ENCODE data around the gene JAGN1.
"Not testable (repeated sequence)": the region's sequence is repeated elsewhere in the genome, so short reads cannot be mapped to it uniquely, and the experiment has no call there.

JAGN1 gene

DNA sequence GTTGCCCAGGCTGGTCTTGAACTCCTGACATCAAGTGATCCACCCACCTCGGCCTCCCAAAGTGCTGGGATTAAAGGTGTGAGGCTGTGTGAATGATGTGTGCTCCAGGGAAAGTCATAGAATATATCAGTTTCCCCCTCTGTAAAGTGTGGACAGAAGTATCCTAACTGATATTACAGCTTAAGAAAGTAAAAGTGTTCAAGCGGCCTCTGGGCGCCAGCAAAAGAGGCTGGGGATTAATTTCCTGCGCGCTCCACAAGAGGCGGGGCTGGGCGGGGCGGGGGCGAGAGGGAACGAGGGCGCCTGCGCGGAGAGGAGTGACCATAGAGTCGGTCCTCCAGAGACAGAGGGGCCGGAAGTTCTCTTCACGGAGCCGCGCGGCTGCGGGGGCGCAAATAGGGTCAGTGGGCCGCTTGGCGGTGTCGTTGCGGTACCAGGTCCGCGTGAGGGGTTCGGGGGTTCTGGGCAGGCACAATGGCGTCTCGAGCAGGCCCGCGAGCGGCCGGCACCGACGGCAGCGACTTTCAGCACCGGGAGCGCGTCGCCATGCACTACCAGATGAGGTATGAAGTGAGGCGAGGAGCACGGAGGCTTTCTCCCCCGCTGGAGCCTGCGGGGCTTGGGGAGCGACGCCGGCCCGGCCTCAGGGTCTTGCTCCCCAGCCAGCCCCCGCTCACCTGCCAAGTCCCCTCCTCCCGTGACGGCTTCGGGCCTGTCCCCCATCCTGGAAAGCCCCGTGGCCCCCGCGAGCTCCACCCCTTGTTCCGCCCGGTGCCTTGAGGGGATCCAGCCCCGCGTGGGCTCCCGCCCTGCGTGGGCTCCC lies at the start of gene JAGN1:
JAGN1 (plus strand) TSS at position 362 of the 823 bp plus-strand sequence; CDS start at position 475, 113 bp downstream.
- DNase-seq, result peak; percentile 80

DNA sequence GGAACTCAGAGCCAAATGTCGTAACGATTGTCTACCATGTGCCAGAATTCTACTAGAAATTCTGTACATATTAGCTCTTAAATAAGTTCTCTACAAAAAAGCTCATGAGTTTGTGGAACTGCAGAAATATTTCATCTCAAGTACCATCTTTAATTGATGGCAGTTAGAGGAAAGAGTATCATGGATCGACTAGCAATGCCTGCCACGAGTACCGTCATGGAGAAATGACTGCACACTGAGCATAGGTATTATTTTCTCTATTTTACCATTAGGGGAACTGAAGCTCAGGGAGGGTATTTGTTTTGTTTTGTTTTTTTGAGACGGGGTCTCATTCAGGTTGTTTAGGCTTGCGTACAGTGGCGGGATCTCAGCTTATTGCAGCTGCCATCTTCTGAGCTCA lies 49.4 kb upstream of the JAGN1 start:
- no peak for DNase-seq

DNA sequence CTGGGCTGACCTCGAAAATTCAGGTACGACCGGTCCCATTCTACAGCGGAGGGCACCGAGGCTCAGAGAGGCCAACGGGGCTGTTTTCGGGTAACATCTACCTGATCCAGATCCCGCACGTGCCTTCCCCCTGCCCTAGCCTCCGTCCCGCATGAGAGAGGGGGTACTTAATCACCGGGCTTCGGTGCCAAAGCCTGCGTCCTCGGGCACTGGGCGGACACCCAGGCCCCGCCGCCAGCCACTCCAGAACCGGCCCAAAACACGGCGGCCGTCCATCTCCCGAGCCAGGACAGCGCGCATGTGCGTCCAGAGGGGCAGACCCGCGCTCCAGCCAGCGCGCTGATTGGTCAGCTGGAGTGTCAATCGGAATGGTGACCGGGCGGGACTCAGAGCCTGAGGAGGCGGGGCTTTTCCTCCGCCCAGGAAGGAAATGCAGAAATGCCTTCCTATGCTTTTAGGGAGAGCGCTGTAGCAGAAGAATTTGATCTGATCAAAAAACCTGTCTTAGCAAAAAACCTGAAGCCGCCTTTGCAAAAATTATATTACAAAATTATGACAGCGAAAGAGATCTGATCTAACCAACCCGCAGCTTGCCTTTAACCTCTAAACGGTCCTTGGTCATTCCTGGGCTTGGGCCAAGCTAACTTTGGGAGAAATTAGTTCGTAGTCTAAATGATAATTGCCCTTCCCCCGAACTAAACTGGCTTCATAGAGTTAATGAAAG lies 46.5 kb upstream of the JAGN1 start, which contains the start of gene RPUSD3:
RPUSD3 (minus strand) TSS at position 294 of the 724 bp plus-strand sequence; CDS start at position 276, 18 bp downstream.
- DNase-seq, result peak; percentile 80

DNA sequence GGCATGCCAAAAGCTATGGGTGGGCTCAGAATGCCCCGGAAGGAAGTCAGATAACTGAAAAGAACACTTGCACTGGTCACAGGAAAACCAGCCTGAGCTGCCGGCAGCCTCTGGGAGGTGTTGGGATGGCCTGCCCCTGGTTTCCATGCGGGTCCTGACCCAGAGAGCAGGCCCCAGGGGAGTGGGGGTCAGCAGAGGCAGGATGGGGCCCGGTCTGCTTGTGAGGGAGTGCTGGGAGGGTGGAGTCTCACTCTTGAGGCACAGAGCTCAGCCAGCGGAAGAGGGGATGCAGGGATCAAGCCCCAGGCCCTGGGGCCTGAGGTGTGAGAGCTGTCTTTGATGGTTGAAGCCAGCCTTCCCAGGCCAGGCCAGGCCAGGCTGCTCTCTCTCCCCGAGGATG lies 44.2 kb upstream of the JAGN1 start:
- no peak for DNase-seq

DNA sequence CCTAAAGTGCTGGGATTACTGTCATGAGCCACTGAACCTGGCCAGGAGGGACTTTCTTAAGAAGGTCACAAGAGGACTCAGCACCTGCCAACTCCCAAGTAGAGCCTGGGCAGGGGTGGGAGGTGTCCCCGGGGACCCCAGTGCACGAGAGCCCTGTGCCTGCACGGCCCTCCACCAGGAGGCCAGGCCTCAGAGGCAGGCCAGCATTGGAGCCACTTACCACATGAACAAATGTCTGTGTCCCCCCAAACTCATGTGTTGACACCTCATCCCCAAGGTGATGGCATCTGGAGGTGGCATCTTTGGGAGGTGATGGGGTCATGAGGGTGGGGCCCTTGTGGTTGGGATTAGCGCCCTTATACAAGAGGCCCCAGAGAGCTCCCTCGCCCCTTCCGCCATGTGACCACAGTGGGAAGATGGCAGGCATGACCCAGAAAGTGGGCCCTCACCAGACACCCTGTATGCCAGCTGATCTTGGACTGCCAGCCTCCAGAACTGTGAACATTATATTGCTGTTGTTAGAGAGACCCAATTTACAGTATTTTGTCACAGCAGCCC lies 43.4 kb upstream of the JAGN1 start:
- no peak for DNase-seq

DNA sequence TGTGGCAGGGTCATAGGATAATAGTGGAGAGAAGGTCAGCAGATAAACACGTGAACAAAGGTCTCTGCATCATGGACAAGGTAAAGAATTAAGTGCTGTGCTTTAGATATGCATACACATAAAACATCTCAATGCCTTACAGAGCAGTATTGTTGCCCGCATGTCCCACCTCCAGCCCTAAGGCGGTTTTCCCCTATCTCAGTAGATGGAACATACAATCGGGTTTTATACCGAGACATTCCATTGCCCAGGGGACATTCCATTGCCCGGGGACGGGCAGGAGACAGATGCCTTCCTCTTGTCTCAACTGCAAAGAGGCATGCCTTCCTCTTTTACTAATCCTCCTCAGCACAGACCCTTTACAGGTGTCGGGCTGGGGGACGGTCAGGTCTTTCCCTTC lies 42.5 kb upstream of the JAGN1 start:
- DNase-seq, result not testable (repeated sequence)

DNA sequence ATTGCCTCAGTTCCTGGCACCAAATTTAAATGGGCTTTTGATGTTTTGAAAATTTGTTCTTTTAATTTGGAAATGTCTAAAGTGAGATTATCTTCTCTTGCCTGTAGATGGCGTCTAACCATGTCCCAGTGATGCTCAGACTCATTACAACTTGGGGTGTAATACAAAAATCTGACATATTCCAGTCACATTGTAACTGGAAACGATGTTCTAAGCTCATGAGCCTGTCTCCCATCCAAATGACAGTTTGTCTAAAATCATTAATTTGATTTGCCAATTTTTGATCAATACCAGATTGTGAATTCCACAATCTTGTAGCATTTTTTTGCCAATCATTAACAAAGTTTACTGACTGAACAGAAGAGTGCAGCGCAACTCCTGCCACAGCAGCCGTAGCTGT lies 41.5 kb upstream of the JAGN1 start:
- not testable (repeated sequence) for DNase-seq

DNA sequence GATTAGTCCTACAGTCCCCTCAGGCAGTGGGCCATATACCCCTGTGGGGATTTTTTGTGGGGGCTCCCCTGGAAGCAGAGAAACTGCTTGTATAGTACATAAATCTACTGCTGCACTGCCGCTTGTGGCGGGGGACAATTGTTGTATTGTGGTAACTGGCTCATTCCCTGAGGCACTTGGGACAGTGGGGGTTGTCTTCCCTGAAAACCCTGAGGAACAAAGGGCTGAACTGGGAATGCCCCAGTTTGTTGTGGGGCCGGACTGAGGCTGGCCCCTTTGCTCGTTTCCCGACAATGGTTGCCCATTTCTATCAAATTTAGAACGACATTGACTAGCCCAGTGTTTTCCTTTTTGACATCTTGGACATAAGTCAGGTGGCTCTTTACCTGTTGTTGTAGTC lies 39.0 kb upstream of the JAGN1 start:
- not testable (repeated sequence) for DNase-seq

DNA sequence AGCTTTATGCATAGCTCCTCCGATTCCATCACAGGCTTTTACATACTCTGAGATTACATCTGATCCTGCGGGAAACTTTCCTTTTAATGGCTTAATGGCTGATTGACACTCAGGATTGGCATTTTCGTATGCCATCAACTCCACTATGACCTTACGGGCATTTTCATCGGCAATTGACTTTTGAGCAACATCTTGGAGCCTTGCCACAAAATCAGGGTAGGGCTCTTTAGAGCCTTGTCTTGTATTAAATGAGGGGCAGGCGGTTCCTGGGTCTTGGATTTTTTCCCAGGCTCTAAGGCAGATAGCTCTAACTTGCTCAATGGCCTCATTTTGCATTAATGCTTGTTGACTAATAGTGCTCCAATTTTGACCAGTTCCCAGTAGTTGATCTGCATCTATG lies 38.5 kb upstream of the JAGN1 start:
- DNase-seq, result not testable (repeated sequence)

DNA sequence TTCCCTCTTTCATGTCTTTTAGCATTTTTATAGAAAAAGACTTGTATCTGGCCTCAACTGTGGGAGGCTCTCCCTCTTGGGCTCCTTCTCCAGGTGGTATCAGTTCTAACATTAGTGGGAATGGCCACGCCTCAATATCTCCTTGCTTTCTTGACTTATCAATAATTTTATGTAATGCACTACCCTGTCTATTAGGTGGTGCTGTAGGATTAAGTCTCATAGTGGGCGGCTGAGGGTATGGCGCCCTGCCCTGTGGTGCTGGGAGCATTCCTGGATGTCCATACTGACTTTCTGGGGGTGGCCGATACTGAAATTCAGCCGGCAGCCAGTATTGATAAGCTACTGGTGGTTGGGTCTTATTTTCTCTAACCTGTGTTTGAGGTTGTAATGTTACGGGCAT lies 37.9 kb upstream of the JAGN1 start:
- DNase-seq, result no peak

DNA sequence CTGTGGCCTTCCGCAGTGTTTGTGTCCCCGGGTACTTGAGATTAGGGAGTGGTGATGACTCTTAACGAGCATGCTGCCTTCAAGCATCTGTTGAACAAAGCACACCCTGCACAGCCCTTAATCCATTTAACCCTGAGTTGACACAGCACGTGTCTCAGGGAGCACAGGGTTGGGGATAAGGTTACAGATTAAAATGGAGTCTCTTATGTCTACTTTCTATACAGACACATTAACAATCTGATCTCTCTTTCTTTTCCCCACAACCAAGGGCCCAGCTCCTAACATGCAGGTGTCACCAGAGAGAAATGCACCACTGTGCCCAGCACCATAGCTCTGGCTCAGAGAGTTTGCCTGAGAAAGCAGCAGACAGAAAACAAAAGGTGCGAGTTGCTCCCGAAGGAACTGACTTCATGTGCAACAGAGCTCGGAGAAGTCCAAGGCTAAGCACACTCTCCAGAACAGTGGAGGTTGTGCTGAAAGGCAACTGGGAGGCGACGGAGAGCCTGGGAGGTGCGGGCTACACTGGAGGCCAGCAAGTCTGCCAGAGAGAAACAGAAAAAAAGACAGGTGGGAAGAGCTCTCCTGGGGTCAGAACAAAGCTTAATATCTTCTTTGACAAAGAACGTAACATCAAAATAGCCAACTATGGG lies 36.0 kb upstream of the JAGN1 start:
- not testable (repeated sequence) for DNase-seq

DNA sequence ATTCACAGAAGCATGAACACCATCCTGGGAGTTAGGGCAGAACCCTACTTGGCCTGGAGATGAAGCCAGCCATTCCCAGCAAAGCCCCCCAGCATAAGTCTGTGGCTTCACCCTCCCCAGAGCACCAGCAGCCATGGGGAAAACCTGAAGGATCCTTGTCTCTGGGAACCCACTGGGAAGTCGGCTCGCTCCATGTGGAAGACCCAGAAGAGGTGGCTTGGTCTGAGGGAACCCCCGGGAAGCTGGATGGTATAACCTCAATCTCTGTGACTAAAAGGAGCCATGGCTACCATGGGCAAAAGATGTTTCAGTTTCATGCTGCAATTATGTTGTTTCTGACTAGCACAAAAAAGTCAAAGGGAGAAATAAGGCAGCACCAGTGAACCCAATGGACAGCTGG lies 34.8 kb upstream of the JAGN1 start:
- no peak for DNase-seq

DNA sequence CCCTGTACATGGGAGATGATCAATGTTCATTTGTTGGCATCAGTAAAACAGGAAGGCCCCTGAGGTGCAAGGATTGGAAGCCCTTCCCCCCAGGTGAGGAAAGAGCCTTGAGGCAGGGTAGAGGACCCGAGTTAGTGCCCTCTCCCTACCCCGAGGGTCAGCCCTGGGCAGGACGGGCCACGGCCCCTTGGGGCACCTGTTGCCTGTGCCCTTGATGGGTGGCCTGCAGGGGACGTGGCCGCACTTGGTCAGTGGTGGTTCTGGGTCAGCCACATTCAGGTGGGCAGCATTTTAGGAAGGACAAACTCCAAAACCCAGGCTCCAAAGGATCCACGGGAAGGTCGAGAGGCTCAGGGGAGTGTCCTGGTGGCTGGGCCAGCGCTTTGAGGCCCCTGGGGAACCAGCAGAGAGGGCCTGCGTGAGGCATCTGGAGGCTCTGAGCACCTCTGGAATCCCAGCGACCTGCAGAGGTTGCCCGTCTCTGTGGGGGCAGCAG lies 30.8 kb upstream of the JAGN1 start:
- DNase-seq, result no peak

DNA sequence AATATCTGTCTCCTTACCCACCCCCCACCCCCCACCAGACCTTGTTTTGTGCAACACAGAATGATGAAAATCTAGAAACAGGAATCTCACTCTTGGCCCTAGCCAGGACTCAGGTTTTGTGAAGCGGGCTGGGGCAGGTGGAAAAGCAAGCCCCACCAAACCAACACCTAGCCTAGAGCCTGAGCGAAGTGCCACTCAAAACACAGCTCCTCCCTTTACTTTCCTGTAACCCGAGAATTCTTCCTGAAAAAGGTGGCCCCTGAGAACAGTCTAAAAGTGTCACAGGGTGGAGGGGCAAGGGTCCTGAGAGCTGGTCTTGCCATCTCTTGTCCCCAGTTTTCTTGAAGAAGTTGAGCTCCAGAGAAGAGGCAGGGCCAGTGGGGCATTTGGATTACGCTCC lies 29.2 kb upstream of the JAGN1 start:
- DNase-seq, result no peak

DNA sequence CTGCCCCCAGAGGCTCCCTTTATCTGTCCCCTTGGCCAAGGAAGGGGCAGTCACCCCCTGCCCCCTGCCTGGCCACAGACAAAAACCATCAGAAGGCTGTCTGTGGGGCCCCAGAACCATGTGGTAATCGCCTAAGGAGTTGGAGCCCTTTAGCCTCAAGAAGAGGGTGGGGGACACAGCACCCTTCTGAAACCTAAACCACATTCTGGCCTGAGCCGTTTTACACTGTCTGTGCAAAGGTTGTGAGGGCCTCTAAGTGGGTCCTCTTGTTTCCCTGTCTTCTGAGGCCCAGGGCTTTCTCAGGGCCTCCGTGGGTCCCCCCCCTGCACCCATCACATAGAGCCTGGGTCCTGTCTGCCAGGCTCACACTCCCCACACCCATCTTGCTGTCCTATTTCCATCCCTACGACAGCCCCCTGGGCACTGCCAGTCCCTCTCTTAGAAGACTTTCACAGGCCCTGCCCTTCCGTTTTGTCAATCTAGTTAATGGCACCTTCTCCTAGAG lies 28.7 kb upstream of the JAGN1 start:
- DNase-seq, result no peak

DNA sequence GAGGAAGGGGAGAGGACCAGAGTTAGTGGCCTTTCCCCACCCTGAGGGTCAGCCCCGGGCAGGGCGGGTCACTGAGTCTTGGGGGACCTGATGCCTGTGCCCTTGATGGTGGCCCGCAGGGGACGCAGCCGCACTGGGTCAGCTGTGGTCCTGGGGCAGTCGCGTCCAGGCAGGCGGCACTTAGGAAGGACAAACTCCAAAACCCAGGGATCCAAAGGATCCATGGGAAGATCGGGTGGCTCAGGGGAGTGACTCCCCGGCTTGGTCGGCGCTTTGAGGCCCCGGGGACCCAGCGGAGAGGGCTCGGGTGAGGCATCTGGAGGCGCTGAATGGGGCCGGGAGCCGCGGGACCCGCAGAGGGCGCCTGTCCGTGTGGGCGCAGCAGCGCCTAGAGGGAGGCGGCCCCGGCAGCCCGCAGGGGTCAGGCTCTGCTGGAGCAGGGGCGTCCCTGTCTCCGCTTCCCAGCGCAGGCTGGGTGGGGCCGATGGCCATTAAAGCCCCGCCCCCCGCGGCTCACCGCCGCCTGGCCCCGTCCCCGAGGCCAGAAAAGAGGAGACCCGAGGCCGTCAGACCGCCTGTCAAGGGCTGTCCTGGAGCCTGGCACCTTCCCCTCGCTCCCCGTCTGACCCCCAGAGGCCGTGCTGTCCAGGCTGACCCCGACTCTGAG lies 27.9 kb upstream of the JAGN1 start:
- DNase-seq, result no peak

DNA sequence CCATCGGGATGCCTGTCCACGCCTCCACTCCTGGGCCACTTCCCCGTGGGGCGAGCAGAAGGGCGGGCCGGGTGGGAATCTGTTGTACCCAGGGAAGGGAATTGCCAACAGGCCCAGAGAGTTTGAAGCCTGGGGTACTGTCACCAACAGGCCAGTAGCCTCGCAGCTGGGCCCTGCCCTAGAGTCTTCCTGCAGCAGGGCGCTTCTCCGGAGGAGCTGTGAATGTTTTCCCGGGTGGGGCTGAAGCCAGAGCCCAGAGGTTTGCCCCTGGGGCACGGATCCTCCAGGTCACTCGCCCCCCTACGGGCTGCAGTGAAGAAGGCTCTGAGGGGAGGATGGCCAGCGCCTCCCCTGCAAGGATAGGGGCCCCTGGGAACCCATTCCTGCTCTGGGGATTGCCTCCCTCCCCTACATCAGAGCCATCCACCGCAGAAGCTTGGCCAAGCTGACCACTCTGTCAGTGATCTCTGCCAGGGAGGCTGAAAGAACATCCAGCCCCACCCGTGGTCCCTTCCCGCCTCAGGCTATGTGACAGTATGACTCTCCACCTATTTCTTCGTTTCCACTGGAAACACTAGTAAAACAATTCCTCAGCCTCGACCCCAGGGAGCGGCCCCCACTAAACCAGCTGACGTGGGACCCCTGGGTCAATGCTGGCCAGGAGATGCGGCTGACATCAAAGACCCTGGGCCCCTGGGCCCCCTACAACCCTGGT lies 27.2 kb upstream of the JAGN1 start:
- no peak for DNase-seq

DNA sequence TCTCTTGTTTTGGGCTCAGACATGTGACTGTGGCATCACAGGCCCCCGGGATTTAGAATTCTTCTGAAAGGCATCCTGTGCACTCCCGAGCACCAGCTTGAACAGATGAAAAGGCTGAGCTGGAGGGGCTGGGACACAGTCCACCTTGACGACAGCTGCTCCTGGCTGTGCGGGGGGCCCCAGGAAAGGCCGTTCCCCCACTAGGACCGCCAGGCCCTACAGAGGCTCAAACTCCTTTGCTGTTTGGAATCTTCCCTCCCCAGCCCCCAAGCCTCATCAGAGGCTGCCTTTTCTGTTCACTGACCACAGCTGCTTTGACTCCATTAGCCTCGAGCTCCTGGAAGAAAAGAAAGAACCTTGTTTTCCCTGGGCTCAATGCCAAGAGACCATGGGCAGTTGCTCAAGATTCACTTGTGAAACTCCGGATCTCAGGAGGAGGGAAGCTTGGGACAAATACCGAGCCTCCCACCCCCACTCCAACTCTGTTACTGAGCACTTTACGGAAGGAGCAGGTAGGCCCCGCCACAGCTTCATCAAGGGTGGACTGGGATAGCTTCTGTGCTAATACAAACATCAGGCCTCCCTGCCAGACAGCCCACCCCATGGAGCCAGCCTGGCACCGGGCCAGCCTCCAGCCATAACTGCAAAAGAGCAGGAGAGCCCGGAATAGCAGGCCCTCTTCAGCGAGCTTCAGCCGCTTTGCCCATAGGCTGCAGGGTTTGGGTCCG lies 26.0 kb upstream of the JAGN1 start:
- DNase-seq, result peak; percentile 55

DNA sequence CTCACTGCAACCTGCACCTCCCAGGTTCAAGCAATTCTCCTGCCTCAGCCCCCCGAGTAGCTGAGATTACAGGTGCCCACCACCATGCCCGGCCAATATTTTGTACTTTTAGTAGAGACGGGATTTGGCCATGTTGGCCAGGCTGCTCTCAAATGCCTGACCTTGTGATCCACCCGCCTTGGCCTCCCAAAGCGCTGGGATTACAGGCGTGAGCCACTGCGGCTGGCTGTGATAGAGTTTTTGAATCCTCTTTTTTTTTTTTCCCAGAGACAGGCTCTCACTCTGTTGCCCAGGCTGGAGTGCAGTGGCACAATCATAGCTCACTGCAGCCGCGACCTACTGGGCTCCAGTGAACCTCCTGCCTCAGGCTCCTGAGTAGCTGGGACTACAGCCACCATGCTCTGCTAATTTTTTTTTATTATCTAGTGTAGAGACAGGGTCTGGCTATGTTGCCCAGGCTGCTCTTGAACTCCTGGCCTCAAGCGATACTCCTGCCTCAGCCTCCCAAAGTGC lies 25.2 kb upstream of the JAGN1 start:
- DNase-seq, result not testable (repeated sequence)

DNA sequence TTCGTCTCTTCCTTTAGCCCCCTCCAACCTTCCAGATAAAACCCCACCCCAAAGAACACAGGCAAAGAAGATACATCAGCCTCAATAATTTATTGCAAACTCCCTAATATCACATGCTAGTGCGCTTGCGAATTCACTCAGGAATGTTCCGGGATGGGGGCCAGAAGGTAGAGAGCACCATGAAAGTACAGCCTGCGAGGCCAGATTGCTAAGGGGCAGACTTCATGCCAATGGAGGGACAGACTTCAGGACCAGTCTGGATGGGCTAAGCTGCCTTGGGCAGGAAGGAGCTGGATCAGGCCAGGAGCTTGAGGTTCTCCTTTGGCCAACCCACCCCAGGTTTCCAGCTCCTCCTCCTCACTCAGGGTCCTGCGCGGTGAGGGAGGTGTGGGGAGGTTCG lies 23.8 kb upstream of the JAGN1 start:
- no peak for DNase-seq

DNA sequence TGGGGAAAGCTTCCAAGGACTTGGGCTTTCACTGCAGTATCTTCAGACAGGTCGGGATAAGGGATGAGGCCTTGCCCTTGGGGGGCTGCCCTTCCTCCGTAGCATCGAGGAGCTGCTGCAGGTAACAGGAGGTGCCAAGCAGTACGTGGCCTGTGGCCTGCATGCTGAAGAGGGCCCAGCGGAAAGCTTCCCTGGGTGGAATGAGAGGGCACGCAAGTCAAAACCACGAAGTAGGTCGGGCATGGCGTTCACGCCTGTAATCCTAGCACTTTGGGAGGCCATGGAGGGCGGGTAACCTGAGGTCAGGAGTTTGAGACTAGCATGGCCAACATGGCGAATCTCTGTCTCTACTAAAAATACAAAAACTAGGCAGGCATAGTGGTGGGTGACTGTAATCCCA lies 23.3 kb upstream of the JAGN1 start:
- DNase-seq, result no peak

All from NCI-H2227 treated with DMSO at 0.1 percent for 48 hours (cell line).